PC-9 (cell line): ENCODE data around the gene DDOST. TPM values are rescaled to one million over a fixed set of nuclear protein-coding genes. Genes with fewer than 3 reads are reported as not detected.

Source experiments
- BruUV-seq: library from RNA; stranded (reverse); fragments of 400-500 nt; replicated peaks from 2 replicates; lab custom pipeline; 2021; lab: Mats Ljungman, UMichigan
- CTCF ChIA-PET: fragments of 300-600 bp; sonication (Branson Sonifier 250); formaldehyde crosslinking; loops from one replicate; lab custom pipeline; 2022; ENCODE audit warnings: antibody characterized with exemption; lab: Charles Lee
- POLR2A ChIA-PET: fragments of 300-600 bp; sonication (Branson Sonifier 250); formaldehyde crosslinking; loops from one replicate; lab custom pipeline; 2022; ENCODE audit warnings: antibody characterized with exemption; ENCODE audit not compliant: unreplicated experiment; lab: Charles Lee
- DNase-seq, 2 experiments: peaks; one replicate each; pipeline versions ENCODE4 v3.0.0 to v3.0.0-alpha.2; 2015 to 2022; ENCODE audit warnings: mixed read lengths in 1 of 2
- H2AFZ ChIP-seq: fragments of 200-600 bp; sonication (generic); 2 replicates; pipeline ENCODE4 v1.8.1; 2017; ENCODE audit warnings: antibody characterized with exemption
- H3F3A ChIP-seq: fragments of 200-600 bp; sonication (generic); 2 replicates; pipeline ENCODE4 v1.8.1; 2017; ENCODE audit warnings: antibody characterized with exemption, mild to moderate bottlenecking, low read depth; ENCODE audit not compliant: insufficient read depth
- H3K27ac ChIP-seq: fragments of 200-600 bp; sonication (generic); 2 replicates; pipeline ENCODE4 v1.6.1; 2016; ENCODE audit warnings: mixed run types
- H3K27me3 ChIP-seq: fragments of 200-600 bp; sonication (generic); 2 replicates; pipeline ENCODE4 v1.6.1; 2016; ENCODE audit warnings: low read depth, mixed run types; ENCODE audit not compliant: insufficient read depth
- H3K36me3 ChIP-seq: fragments of 200-600 bp; sonication (generic); 2 replicates; pipeline ENCODE4 v1.6.1; 2016; ENCODE audit warnings: low read depth, mixed run types
- H3K4me1 ChIP-seq: fragments of 200-600 bp; sonication (generic); replicated peaks from 2 replicates; pipeline ENCODE4 v1.6.1; 2016; ENCODE audit warnings: mixed run types; ENCODE audit not compliant: insufficient read depth
- H3K4me2 ChIP-seq: fragments of 200-600 bp; sonication (generic); 2 replicates; pipeline ENCODE4 v1.6.1; 2017; ENCODE audit warnings: mixed run types
- H3K4me3 ChIP-seq: fragments of 200-600 bp; sonication (generic); 2 replicates; pipeline ENCODE4 v1.6.1; 2016; ENCODE audit warnings: mixed run types
- H3K79me2 ChIP-seq: fragments of 200-600 bp; sonication (generic); 2 replicates; pipeline ENCODE4 v1.6.1; 2017; ENCODE audit warnings: low read depth, mixed run types
- H3K9me2 ChIP-seq: fragments of 200-600 bp; sonication (generic); 2 replicates; pipeline ENCODE4 v1.8.1; 2017; ENCODE audit warnings: mild to moderate bottlenecking; ENCODE audit not compliant: insufficient read depth
- H3K9me3 ChIP-seq: fragments of 200-600 bp; sonication (generic); 2 replicates; pipeline ENCODE4 v1.8.1; 2016; ENCODE audit warnings: low read depth; ENCODE audit not compliant: insufficient read depth
- H4K20me1 ChIP-seq: fragments of 200-600 bp; sonication (generic); 2 replicates; pipeline ENCODE4 v1.8.1; 2017; ENCODE audit not compliant: insufficient read depth
- EZH2 ChIP-seq: fragments of 200-600 bp; sonication (generic); IDR thresholded peaks from 2 replicates; pipeline ENCODE4 v1.8.0; 2017; ENCODE audit warnings: antibody characterized with exemption, low read depth
- intact Hi-C: fragments of 100-400 bp; cut with micrococcal nuclease; formaldehyde crosslinking; loops from one replicate; pipeline ENCODE4 v1.10.0; 2022; ENCODE audit not compliant: unreplicated experiment
- total RNA-seq: library from RNA; stranded (reverse); gene quantifications from 2 replicates; pipeline ENCODE4 v1.2.3, GENCODE V29; 2021
- TF ChIP-seq, protein P1 (sequence below): fragments of 200-600 bp; sonication (generic); conservative IDR thresholded peaks from 2 replicates; pipeline ENCODE4 v1.6.1; 2017; ENCODE audit warnings: mixed run types, antibody characterized with exemption, mild to moderate bottlenecking, moderate library complexity

Gene DDOST
- total RNA-seq, 1 experiment from 2014 or later, result 251 TPM

DNA sequence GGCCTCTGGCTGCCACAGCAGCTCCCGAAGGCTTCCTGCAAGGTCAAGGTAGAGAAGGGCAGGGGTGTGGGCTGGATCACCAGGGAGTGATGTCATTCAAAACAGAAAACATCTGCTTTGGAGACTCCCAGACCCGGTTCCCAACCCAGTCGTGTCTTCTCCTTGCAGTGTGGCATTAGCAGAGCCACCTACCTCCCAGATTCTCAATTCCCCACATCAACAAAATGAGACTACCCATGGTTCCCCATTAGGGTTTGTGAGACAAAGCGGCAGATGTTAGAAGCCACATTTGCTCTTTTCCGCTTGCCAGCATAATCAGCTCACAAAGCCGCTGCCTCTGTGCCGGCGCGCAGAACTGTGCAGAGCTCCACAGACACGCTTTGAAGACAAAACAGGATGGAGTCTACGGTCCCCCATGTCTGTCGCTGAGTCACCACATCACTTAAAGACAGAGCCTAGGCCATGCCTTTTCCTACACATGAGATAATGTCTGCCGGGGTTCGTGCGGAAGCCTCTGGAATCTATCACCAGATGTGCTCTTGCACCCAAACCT is 44.1 kb upstream of the DDOST start:
- no peaks in the 10 kb centered on the region for H3K79me2 ChIP-seq
- H3K9me3 ChIP-seq, result no peaks in the 10 kb centered on the region
- no peaks in the 10 kb centered on the region for H3K9me2 ChIP-seq
- ChIA-PET CTCF (interaction anchor here (1.6 kb wide), 1 partner anchor 8 kb away, joined by 4 read pairs; no protein-coding TSS in a partner anchor), POLR2A (no interaction called here)
- no peaks in the 10 kb centered on the region for H4K20me1 ChIP-seq
- DNase-seq, result no peak
- H3K27me3 ChIP-seq, result no peaks in the 10 kb centered on the region
- H3K4me2 ChIP-seq, result no peak overlapping the region
- no peak overlapping the region for H3K4me3 ChIP-seq
- no peak overlapping the region for H3K27ac ChIP-seq
- no TSS peak for BruUV-seq
- no peak overlapping the region for H2AFZ ChIP-seq
- no peaks in the 10 kb centered on the region for H3K4me1 ChIP-seq
- TF ChIP-seq, protein P1, sequence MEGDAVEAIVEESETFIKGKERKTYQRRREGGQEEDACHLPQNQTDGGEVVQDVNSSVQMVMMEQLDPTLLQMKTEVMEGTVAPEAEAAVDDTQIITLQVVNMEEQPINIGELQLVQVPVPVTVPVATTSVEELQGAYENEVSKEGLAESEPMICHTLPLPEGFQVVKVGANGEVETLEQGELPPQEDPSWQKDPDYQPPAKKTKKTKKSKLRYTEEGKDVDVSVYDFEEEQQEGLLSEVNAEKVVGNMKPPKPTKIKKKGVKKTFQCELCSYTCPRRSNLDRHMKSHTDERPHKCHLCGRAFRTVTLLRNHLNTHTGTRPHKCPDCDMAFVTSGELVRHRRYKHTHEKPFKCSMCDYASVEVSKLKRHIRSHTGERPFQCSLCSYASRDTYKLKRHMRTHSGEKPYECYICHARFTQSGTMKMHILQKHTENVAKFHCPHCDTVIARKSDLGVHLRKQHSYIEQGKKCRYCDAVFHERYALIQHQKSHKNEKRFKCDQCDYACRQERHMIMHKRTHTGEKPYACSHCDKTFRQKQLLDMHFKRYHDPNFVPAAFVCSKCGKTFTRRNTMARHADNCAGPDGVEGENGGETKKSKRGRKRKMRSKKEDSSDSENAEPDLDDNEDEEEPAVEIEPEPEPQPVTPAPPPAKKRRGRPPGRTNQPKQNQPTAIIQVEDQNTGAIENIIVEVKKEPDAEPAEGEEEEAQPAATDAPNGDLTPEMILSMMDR, result no peak
- no peak for TF ChIP-seq EZH2
- intact Hi-C loops, result no loop called here
- H3F3A ChIP-seq, result no peaks in the 10 kb centered on the region; the same call in 1 of the 2 replicates
- H3K36me3 ChIP-seq, result no peaks in the 10 kb centered on the region

DNA sequence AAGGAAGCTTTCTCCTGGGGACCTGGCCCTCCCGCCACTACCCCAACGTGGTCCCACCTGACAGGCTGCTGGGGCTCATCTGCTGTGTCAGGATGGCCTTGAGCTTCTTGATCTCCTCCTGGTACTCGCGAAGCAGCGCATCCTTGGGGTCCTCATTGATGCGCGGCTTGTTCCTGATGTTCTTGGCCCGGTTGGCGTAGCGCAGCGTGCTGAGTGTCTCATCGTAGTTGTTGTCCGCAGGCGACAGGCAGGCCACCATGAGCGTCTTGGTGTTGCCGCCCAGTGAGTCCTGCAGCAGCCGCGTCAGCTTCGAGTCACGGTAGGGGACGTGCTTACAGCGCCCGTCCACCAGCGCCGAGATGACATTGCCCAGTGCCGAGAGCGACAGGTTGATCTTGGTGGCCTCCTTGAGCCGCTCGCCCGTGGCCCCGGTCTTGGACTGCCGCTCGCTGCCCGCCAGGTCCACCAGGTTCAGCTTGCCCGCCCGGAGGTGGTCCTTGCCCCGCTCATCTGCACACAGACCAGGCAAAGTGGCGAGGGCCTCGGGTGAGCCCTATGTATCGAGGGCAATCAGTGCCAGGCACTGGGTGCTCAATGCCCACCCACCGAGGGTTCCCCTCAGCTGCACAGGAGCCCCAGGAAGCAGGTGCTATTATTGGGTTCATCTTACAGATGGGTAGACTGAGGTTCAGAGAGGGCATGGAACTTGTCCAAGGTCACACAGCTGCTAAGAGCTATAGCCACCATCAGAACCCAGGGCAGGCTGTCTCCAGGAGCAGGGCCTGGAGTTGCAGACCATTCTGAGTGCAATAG is 43.4 kb upstream of the DDOST start:
- no peak overlapping the region for H2AFZ ChIP-seq
- intact Hi-C loops, result no loop called here

DNA sequence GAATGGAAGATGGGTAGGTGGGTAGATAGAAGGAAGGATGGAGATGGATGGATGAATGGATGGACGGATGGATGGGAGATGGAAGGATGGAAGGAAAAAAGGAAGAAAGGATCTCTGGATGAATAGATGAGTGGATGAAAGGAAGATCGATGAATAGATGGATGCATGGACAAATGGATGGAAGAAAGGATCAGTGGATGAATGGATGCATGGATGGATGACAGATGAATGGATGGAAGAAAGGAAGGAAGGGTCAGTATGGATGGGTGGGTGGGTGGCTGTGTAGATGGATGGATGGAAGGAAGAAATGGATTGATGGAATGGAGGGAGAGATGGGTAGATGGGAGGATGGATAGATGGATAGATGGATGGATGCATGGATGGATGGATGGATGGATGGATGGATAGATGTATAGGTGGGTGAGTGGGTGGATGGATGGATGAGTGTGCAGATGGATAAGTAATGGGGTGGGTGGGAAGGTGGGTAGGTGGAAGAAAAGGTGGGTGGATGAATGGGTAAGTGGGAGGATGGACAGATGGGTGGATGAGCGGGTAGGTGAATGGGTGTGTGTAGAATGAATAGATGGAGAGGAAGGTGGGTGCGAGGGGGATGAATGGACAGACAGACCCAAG is 42.1 kb upstream of the DDOST start:
- CTCF ChIA-PET, result no interaction called here
- intact Hi-C loops, result no loop called here

More for the DNA sequence above, 43.4 kb upstream of the DDOST start:
- no peaks in the 10 kb centered on the region for H3K27me3 ChIP-seq
- POLR2A ChIA-PET, result no interaction called here
- TF ChIP-seq, protein P1, result no peak
- TF ChIP-seq EZH2, result no peak
- H3K9me2 ChIP-seq, result no peaks in the 10 kb centered on the region
- BruUV-seq, result no TSS peak
- no peak overlapping the region for H3K4me3 ChIP-seq
- CTCF ChIA-PET, result interaction anchor here (1.6 kb wide), 1 partner anchor 8 kb away, joined by 4 read pairs; no protein-coding TSS in a partner anchor
- H3K27ac ChIP-seq, result no peak overlapping the region
- no peaks in the 10 kb centered on the region for H4K20me1 ChIP-seq
- no peaks in the 10 kb centered on the region; the same call in 1 of the 2 replicates for H3F3A ChIP-seq
- no peak for DNase-seq
- no peaks in the 10 kb centered on the region for H3K79me2 ChIP-seq
- H3K4me1 ChIP-seq, result no peaks in the 10 kb centered on the region
- no peaks in the 10 kb centered on the region for H3K36me3 ChIP-seq
- no peak overlapping the region for H3K4me2 ChIP-seq
- H3K9me3 ChIP-seq, result no peaks in the 10 kb centered on the region

More for the DNA sequence above, 42.1 kb upstream of the DDOST start:
- Histone ChIP-seq H3K4me2 (no peak overlapping the region), H3K9me3 (no peaks in the 10 kb centered on the region), H3K4me3 (no peak overlapping the region), H3K79me2 (no peaks in the 10 kb centered on the region), H3K4me1 (no peaks in the 10 kb centered on the region), H3K27me3 (no peaks in the 10 kb centered on the region), H2AFZ (no peak overlapping the region), H4K20me1 (no peaks in the 10 kb centered on the region), H3F3A (no peaks in the 10 kb centered on the region; the same call in 1 of the 2 replicates), H3K36me3 (no peaks in the 10 kb centered on the region), H3K27ac (no peak overlapping the region), H3K9me2 (no peaks in the 10 kb centered on the region)
- no peak for TF ChIP-seq EZH2
- TF ChIP-seq, protein P1, result no peak
- DNase-seq, result no peak
- POLR2A ChIA-PET, result no interaction called here
- BruUV-seq, result no TSS peak
